Dedifferentiated amniotic fluid mesenchymal stem cell (primary cell): ENCODE results near the gene PLTP.

Experiments used
- DNase-seq: peaks from one replicate; pipeline ENCODE4 v3.0.0-alpha.2; 2016; ENCODE audit errors: extremely low spot score

Gene PLTP

GRCh38 chr20:45898285-45898684, 13.7 kb downstream of the PLTP start:
- no peak for DNase-seq

DNA sequence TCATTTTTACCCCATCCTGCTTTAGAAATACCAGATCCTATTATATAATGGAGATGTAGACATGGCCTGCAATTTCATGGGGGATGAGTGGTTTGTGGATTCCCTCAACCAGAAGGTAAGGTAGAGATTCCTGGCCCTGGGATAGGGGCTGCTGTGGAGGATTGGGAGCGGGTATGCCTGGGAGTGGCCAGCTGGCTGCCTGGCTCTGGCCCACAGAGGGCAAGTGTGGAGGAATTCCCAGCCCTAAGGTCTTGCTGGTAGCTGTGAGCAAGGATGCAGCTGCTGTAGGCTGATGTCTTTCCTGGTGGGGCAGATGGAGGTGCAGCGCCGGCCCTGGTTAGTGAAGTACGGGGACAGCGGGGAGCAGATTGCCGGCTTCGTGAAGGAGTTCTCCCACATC, 14.3 kb downstream of the PLTP start:
- no peak for DNase-seq

- DNase-seq: no peak
Measured at GRCh38 chr20:45897289-45897688, 14.7 kb downstream of the PLTP start.

- no peak for DNase-seq
Measured at GRCh38 chr20:45896641-45897161, 15.3 kb downstream of the PLTP start.

GRCh38 chr20:45894797-45895196, 17.2 kb downstream of the PLTP start:
- peak; percentile 9 for DNase-seq

- no peak for DNase-seq
Measured at GRCh38 chr20:45893831-45894230, 18.1 kb downstream of the PLTP start.

GRCh38 chr20:45892828-45893500, 19.0 kb downstream of the PLTP start:
- DNase-seq: no peak

GRCh38 chr20:45892049-45892825, 19.7 kb downstream of the PLTP start:
- no peak for DNase-seq

DNA sequence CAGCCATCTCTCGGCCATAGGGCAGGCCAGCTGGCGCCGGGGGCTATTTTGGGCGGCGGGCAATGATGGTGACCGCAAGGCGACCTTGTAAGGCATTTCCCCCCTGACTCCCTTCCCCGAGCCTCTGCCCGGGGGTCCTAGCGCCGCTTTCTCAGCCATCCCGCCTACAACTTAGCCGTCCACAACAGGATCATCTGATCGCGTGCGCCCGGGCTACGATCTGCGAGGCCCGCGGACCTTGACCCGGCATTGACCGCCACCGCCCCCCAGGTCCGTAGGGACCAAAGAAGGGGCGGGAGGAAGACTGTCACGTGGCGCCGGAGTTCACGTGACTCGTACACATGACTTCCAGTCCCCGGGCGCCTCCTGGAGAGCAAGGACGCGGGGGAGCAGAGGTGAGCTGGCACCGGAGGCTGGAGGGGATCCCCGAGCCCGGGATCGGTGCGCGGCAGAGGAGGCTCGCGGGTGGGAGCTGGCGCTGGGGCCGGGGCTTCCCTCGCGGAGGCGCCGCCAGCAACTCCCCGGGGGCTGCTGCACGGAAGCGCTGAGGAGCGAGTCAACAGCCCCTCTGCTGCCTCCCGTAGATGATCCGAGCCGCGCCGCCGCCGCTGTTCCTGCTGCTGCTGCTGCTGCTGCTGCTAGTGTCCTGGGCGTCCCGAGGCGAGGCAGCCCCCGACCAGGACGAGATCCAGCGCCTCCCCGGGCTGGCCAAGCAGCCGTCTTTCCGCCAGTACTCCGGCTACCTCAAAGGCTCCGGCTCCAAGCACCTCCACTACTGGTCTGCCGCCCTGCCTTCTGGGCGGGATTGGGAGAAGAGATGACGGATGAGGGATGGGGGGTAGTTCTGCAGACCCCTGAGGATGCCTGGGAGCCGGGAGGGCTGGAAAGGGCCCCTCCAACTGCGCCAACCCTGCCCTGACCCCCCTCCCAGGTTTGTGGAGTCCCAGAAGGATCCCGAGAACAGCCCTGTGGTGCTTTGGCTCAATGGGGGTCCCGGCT, 20.7 kb downstream of the PLTP start, which contains the start of the genes CTSA and NEURL2:
CTSA (plus strand) TSS at position 351 of the 999 bp plus-strand sequence; CDS start at position 585, 234 bp downstream.
NEURL2 (minus strand) TSS at position 224 of the 999 bp plus-strand sequence; CDS start at position 7, 217 bp downstream.
- DNase-seq: peak; percentile 63

DNA sequence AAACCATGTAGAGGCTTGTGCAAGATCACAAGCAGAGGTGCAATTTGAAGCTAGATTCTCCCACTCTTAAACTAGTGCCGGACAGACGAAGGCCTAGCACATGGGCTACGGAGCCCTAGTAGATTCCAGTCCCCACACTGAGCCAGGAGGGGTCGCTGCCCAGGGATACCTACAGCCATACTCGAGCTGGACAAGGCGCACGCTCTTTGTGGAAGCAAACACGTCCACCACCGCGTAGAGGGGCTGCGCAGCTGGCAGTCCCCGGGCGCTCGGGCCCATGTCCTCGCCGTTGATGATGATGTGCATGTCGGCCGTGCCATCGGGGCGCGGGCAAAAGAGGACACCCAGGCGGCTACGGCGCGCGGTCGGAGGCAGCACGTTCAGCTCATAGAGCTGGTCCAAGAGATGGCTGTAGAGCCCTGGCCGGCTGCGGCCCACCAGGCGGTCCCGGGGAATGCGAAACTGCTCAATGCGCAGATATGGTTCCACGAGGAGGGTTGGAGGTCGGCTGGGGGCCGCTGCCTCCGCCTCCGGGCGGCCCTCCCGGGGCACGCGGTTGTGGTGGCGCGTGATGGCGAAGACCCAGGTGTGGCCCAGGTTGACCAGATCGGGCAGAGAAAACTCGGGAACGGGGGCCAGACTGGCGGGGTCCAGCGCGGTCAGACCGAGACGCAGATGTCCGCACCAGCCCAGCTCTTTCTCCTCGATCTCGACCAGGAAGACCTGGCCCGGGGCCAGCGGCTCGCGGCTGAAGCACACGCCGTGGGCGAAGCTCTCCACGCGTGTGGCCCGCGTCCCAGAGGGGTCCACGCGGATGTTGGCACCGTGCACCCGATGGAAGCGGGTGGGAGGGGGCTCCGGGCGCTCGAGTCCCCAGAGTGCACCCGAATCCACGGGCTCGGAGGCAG, 21.6 kb downstream of the PLTP start:
- peak; percentile 52 for DNase-seq

DNA sequence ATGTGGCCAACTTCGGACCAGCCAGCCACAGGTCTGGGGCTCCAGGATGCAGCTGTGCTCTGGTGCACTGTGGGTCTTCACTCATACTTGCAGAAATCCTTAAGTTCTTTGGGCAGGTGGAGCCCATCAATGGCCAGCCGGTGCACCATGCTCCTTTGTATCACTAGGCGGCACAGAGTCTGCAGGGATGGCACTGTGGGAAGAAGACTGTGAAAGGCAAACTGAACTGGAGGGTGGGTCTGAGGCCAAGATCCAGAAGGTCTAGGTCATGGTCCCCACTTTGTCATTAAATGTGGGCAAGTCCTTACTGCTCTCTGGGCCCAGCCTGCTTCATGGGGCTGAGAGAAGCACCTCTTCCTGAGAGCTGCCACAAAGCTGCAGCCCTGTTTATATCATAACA, 23.3 kb downstream of the PLTP start:
- no peak for DNase-seq

DNA sequence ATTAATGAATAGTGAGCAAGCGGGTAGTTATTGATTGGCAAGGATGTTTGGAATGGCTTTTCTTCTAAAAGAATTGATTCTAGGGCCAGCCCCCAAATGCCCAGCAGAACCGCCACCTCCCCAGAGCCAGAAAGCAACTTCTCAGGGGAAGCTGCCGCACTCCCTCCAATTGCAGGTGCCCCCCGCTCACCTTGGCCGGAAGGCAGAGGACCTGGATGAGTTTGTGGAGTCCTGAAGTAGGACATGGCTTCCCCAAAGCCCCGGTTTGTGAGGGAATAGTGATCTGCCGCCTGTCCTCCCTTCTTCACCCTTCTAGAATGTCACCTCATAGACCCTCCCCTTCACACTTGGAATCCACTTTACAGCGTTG, 24.6 kb downstream of the PLTP start, which contains the start of gene SPATA25:
SPATA25 (minus strand) TSS at position 277 of the 370 bp plus-strand sequence; CDS start at position 245, 32 bp downstream.
- DNase-seq: no peak

DNA sequence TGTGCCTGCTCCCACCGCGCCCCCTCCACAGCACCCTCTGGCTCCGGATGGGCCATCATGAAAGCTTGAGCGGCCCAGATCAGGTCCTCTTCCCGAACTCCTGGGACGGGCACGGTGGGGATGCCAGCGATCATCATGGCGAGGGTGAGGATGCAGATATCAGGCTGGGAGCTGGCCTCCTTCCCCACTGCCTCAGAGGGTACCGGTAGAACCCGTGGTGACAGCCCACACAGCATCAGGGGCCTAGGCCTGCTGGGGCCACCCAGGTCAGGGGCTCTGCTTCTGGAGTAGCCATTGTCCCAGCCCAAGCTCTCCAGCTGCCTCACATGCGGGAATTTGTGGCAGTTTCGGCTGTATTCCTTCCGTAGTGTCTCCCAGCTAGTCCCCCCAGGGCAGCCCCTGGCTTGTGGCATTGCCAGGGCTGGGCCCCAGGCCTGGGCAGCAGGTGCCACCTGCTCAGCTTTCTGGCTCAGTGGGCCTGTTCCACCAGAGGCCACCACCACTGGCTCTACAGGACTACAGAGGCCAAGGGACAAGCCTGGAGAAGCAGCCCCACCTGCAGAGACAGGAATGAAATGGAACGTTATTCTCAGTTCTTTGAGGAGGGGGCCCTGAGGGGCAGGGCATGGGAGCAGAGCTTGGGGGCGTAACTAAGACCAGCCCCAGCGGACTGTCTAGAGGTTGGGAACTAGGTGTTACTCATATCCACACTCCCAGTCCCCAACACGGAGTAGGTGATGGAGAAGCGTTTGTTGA, 25.2 kb downstream of the PLTP start:
- DNase-seq: no peak

GRCh38 chr20:45883100-45883469, 28.9 kb downstream of the PLTP start:
- no peak for DNase-seq

- no peak for DNase-seq
Measured at GRCh38 chr20:45882469-45883099, 29.4 kb downstream of the PLTP start.

DNA sequence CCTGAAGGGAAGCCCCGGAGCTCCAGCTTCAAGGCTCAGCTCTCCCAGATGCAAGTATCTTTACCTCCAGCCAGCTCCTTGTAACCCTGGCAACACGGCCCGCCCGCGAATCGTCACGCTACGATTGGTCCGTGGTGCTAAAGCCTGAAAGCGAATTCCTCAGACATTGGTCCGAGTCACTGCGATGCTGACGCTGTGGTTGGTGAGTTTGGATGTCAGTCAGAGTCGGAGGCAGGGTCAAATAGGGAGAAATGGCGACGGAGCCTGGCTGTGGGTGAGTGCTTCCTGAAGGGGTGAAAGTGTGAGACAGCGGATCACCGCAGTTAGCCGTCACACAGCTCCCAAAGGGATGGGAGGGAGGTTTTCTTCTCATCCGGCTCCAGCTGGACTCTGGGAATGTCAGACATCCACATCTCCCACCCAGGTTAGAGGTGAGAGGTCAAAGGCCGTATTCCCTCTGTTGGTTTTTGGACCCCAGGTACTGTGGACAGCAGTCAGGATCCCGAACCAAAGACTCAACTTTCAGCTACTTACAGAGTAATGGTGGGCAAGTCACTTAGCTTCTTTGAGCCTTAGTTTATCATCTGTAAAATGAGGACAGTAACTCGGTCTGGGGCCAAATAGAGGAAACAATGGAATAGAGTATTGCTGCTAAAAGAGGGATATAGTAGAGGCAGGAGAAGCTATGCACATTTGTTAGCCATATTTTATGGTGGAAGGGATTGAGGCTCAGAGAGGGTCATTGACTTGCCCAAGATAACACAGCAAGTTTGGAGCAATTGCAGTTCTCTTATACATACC, 30.8 kb downstream of the PLTP start, which contains the start of gene ZSWIM1:
ZSWIM1 (plus strand) TSS at position 240 of the 801 bp plus-strand sequence. CDS start 1,366 bp downstream, outside the sequence.
- peak; percentile 100 for DNase-seq

DNA sequence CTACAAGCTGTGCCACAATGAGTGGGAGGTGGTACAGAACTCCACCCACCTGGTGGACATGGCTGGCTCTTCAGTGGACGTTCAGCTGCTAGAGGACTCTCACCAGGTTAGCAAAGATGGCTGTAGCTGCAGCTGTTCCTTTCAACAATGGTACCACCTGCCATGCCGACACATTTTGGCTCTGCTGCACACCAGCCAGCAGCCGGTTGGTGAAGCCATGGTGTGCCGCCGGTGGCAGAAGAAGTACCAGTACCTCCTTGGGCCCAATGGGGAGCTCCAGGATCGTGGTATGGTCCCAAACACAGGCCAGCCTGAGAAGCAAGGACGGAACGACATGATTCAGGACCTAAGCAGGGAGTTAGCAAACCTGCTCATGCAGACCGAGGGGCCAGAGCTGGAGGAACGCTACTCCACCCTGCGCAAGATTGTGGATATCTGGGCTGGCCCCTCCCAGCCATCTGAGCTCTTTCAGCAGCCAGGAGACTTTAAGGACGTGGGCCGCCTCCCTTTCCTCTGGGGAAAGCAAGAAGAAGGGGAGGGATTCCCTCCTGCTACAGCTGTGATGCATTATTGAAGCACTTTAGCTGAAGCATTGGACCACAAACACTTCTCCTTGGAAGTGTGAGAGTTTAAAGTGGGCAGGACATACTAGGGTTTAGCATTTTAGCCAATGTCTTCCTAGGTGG, 33.7 kb downstream of the PLTP start:
- DNase-seq: no peak

DNA sequence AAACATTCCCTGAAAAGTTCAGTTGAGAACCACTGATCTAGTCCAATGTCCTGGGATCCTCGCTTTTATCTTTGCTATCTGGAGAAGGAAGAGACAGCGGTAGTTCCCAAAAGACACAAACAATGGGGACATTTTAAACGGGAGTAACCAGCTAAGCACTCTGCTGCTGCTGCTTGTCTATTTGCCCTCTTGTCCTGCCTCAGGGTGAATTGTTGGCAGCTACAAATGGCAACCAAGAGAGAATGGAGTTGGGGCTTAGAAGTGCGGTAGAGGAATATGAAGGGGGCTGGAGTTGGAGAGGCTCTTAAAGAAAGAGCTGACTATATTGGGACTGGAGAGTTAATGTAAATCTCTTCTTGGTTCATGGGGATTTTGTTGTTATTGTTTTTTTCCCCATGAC, 37.4 kb downstream of the PLTP start:
- no peak for DNase-seq
